ENCODE results near the gene FOXI3. TPM values are rescaled to one million over a fixed set of nuclear protein-coding genes. Genes with fewer than 3 reads are reported as not detected.
"Not testable (repeated sequence)": the region's sequence is repeated elsewhere in the genome, so short reads cannot be mapped to it uniquely, and the experiment has no call there.

Gene FOXI3
- total RNA-seq, 1 donor from 2014 or later, result not detected

DNA sequence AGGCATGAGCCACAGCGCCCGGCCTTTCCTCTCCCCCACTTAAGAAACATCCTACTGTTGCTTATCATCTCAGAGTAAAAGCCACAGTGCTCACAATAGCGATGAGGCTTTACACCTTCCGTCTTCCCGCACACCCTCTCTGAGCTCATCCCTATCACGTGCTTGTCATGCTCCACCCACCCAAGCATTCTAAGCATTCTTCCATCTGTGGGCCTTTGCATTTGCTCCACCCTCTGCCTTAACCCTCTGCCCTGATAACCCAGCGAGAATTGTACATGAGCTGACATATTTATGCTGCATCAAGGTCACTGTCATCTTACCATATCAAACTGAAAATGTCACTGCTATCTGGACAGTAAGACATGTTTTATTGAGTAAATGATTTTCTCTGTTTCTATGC is 22.6 kb downstream of the FOXI3 start:
- no peak for TF ChIP-seq CTCF (IDR thresholded peaks at IDR 0.05)
- Histone ChIP-seq H3K27ac (no peak overlapping the region), H3K36me3 (no peaks in the 10 kb centered on the region), H3K4me1 (no peaks in the 10 kb centered on the region), H3K9me3 (no peaks in the 10 kb centered on the region), H3K27me3 (no peaks in the 10 kb centered on the region), H3K4me3 (no peak overlapping the region)
- intact Hi-C loops (cut with DNase I), result no loop called here
- peak in 1 of 2 donors; percentile 18 for DNase-seq (ENCODE audit: low spot score in 2 of 2)

DNA sequence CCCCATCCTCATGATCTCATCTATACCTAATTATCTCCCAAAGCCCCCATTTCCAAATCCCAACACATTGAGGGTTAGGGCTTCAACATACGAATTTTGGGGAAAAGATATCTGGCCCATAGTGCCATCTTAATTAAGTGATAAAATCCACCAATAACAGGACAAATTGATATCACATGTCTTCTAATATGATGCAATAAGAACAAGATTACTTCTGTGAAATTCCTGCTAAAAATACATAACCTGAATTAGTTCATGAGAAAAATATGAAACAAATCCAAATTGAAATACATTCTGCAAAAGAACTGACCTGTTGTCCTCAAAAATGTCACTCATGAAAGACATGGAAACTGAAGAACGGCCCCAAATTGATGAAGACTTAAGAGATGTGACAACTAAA is 28.8 kb downstream of the FOXI3 start:
- intact Hi-C loops (cut with DNase I), result no loop called here
- DNase-seq (ENCODE audit: low spot score in 2 of 2), result no peak
- Histone ChIP-seq H3K27ac (no peak overlapping the region), H3K9me3 (no peaks in the 10 kb centered on the region), H3K4me3 (no peak overlapping the region), H3K27me3 (no peaks in the 10 kb centered on the region), H3K4me1 (no peaks in the 10 kb centered on the region), H3K36me3 (no peaks in the 10 kb centered on the region)
- no peak for TF ChIP-seq CTCF (IDR thresholded peaks at IDR 0.05)

DNA sequence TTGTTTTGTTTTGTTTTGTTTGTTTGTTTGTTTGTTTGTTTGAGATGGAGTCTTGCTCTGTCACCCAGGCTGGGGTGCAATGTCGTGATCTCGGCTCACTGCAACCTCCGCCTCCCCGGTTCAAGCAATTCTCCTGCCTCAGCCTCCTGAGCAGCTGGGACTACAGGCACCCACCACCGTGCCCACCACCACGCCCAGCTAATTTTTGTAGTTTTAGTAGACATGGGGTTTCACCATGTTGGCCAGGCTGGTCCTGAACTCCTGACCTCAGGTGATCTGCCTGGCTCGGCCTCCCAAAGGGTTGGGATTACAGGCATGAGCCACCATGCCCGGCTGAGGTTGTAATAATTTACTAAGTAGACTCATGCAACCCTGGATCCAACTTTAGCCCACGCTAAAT is 33.4 kb downstream of the FOXI3 start:
- DNase-seq (ENCODE audit: low spot score in 2 of 2); H3K9me3 ChIP-seq; H3K4me3 ChIP-seq; H3K36me3 ChIP-seq; H3K27me3 ChIP-seq; H3K4me1 ChIP-seq; intact Hi-C loops (cut with DNase I); H3K27ac ChIP-seq: not testable (repeated sequence)

DNA sequence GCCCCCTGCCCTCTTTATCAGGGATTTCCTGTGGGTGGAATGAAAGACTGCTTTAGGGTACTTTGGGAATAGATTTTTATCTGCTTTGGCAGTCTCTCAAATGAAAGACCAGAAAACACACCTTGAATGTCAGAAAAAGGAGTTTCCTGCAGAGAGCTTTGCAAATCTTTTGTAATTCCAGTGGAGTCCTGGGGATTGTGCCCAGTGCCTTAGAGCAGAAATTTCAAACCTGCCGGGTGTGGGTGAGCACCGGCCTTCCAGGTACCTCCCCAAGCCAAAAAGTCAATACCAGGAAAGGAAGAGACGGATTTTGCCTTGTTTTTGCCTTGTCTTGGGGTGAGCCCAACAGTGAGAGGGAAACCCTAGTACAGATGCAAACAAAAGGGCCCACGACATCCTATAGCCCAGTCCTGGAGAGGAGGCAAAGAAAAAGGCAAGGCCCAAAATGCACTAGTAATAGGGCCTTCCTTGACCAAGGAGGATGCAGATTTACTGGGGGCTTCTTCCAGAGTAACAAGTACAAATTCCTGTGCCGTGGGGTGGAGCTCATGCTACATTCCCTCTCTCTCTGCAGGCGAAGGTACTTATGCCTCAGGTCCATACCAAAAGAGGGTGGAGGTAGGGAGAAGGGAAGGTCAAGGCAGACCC is 36.4 kb downstream of the FOXI3 start:
- Histone ChIP-seq H3K9me3 (no peaks in the 10 kb centered on the region), H3K4me1 (no peaks in the 10 kb centered on the region), H3K27me3 (no peaks in the 10 kb centered on the region), H3K4me3 (no peak overlapping the region), H3K27ac (no peak overlapping the region), H3K36me3 (no peaks in the 10 kb centered on the region)
- intact Hi-C loops (cut with DNase I), result no loop called here
- no peak for TF ChIP-seq CTCF (IDR thresholded peaks at IDR 0.05)
- DNase-seq (ENCODE audit: low spot score in 2 of 2), result no peak

GRCh38 chr2:88408870-88409269 is 43.6 kb downstream of the FOXI3 start:
- intact Hi-C loops (cut with DNase I); H3K27ac ChIP-seq; DNase-seq (ENCODE audit: low spot score in 2 of 2); H3K27me3 ChIP-seq; H3K4me3 ChIP-seq; H3K4me1 ChIP-seq; H3K36me3 ChIP-seq; H3K9me3 ChIP-seq: not testable (repeated sequence)

DNA sequence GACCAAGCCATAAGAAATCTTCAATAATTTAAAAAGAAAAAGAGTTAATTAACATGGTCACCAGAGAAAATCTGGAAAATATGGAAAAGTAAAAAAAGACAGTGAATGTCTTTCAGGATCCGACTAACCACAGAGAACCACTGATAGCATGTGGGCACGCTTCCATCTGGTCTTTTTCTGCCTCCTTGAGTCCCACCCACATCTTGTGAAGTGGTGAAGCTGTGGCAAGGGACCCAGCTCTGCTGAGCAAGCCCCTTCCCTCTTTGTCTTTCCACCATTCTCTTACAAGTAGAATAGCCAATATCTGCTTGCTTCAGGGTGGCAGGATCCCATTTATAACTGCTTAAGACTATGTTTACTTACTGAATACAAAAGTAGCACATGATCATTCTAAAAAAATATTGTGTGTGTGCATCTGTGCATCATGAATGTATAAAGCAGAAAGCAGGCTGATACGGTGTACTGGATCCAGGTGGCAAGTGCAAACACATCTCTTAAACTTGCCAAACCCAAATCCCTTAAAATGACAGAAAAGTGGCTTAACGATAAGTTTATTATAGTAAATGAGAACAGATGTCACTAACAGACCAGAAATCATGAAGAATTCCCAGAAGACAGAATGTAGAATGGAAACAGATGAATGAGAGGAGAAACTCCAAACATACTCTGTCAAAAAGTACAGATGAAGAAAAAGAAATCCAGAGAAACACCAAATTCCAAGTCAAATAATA is 52.3 kb downstream of the FOXI3 start:
- TF ChIP-seq CTCF (IDR thresholded peaks at IDR 0.05), result no peak
- Histone ChIP-seq H3K27ac (no peak overlapping the region), H3K36me3 (no peaks in the 10 kb centered on the region), H3K4me3 (no peak overlapping the region), H3K27me3 (no peaks in the 10 kb centered on the region), H3K9me3 (peaks cover 0 to 4% of the 10 kb centered on the region in 2 donors), H3K4me1 (no peaks in the 10 kb centered on the region)
- no peak for DNase-seq (ENCODE audit: low spot score in 2 of 2)
- intact Hi-C loops (cut with DNase I), result no loop called here

All from ascending aorta (tissue), 2 donors.